Astrocyte of the spinal cord (primary cell): ENCODE results near the gene ROCK1.

Experiments
- DNase-seq: peaks from one replicate; pipeline ENCODE4 v3.0.0; 2011; ENCODE audit warnings: low read depth, low spot score
- H3K4me3 ChIP-seq: 2 replicates; pipeline ENCODE4 v1.5.1; 2011; ENCODE audit warnings: low read depth, mild to moderate bottlenecking, low read length, moderate library complexity
- CTCF ChIP-seq: IDR thresholded peaks from 2 replicates; pipeline ENCODE4 v1.5.1; 2012; ENCODE audit warnings: low read depth, mild to moderate bottlenecking, low read length, inconsistent platforms
- in situ Hi-C: cut with HindIII; loops from 2 replicates; pipeline ENCODE4 v1.10.0; 2017; ENCODE audit warnings: low sequenced_read_pairs

The ROCK1 gene

DNA sequence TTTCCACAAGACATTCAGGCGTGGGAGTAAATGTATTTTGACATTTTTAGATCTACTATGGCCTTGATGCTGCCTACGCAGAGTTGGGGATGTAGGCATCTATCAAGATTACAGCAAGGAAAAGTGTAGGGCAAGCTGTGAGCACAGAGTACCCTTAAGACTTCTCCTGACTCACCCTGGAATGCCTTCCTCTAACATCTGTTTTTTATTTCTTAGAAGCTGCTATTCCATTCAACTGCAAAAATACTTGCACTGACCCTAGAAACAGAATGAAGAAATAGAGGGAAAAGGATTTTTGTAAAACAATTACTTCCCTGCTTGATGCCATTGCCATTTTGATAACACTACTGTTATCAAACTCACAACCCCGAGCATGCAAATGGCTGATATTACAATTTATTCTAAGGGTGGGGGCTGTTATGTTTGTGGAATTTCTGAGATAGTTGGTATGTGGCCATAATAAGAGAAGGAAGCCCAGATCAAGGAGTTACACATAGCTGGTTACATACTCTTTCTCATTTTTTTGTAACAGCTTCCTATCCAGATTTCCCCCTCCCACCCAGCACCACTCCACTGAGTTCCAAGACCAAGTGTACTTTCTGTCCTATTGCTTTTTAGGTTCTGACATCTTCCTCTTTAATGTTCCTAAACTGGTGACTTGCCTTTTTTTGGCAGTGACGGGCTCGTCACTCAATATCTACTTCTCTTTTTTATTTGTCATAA is 6.0 kb upstream of the ROCK1 start:
- peak; percentile 84 for DNase-seq
- TF ChIP-seq CTCF = no peak

GRCh38 chr18:21115519-21116411 is 4.2 kb upstream of the ROCK1 start:
- no peak overlapping the region for H3K4me3 ChIP-seq
- in situ Hi-C loops = no loop called here
- DNase-seq = peak; percentile 57
- no peak for TF ChIP-seq CTCF

More for the DNA sequence above, 6.0 kb upstream of the ROCK1 start:
- in situ Hi-C loops = no loop called here
- H3K4me3 ChIP-seq = no peak overlapping the region

DNA sequence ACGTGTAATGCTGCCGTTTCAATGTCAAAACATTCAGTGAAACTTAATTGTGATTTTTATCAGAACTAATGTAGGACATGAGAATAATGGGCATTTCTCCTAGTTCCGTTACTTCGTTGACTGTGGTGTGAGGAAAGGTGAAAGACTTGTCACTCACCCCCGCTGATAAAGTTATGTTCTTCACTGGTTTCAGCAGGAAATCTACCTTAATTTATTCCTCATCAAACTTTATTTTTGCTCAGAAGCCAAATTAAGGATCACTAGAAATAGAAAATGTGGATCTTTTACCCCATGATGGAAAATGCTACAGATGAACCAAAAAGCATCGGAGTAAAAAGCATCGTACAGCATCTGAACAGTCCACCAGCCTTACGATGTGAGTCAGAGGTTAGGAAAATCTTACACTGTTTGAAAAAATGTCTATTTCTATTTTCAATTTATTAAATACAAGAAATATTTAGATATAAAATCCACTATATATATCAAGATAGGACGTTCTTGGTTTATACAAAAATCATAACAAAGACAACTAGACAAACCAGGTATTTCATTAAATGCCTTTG is 1.0 kb upstream of the ROCK1 start:
- peak overlapping the region; percentile 71 for H3K4me3 ChIP-seq
- no peak for TF ChIP-seq CTCF
- DNase-seq = no peak
- in situ Hi-C loops = no loop called here

GRCh38 chr18:21112140-21112473 is 494 bp upstream of the ROCK1 start:
- no peak for TF ChIP-seq CTCF
- in situ Hi-C loops = no loop called here

DNA sequence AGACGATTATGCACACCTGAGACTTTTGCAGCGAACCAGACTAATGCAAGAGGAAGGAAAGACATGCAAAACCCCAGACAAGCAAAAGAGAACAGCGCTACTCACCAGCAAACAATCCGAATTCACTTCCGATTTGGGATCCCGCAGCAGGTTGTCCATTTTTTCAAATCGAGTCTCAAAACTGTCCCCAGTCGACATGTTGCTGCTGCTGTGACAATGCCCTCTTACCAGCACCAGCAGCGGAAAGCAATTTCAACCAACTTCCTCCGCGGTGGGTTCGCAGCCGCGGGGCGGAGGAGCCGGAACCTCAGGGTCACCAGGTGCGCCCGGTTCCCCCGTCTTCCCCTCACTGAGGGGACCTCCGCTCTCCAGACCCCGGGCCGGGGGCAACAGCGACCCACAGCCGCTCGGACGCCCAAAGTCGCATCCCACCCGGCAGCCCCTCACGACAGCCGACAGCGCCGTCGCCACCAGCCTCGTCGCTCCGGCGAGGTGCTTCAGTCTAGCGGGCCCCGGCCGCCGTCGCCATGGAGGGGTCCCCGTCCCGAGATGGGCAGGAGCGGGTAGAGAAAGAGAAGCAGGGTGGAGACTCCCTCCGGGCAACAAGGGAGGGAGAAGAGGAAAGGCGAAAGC is 784 bp downstream of the ROCK1 start:
- in situ Hi-C loops = no loop called here
- DNase-seq = peak; percentile 32
- H3K4me3 ChIP-seq = peak overlapping the region; percentile 95
- no peak for TF ChIP-seq CTCF

More at GRCh38 chr18:21112140-21112473, 494 bp upstream of the ROCK1 start:
- DNase-seq = no peak
- H3K4me3 ChIP-seq = peak overlapping the region; percentile 71

- no peak for DNase-seq
- TF ChIP-seq CTCF = no peak
- peak overlapping the region; percentile 95 for H3K4me3 ChIP-seq
- in situ Hi-C loops = no loop called here
Measured at GRCh38 chr18:21109936-21110712, 1.5 kb downstream of the ROCK1 start.
